A549 (cell line): ENCODE data around the gene NFIA.

ENCODE experiments used
- CHD4 ChIP-seq: fragments of 200-600 bp; sonication (generic); IDR thresholded peaks from 2 replicates; pipeline ENCODE4 v1.6.1; 2016; ENCODE audit warnings: antibody characterized with exemption, mild to moderate bottlenecking, borderline replicate concordance
- TF ChIP-seq, protein P1 (sequence below): fragments of >200 bp; sonication (Bioruptor Twin); formaldehyde crosslinking; IDR thresholded peaks from 3 replicates; pipeline ENCODE4 v1.5.1; 2016

DNA sequence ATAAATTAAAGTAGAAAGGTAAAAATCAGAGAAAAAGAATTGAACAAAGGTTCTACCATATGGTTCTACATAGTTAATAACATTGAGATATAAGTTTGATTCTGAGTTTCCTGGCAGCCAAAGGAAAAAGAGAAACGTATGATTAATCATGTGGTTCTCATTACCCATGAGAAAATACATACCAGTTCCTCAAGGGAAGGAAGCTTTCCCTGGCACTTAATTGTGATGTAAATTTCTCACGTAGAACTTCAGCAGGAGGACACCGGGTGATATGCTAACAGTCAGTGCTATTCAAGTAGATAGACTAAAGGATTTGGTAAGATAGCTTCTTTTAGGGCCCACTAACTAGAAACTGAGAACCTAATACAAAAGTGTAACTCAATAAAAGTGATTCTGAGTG is 218.5 kb downstream of the NFIA start:
- TF ChIP-seq, protein P1, sequence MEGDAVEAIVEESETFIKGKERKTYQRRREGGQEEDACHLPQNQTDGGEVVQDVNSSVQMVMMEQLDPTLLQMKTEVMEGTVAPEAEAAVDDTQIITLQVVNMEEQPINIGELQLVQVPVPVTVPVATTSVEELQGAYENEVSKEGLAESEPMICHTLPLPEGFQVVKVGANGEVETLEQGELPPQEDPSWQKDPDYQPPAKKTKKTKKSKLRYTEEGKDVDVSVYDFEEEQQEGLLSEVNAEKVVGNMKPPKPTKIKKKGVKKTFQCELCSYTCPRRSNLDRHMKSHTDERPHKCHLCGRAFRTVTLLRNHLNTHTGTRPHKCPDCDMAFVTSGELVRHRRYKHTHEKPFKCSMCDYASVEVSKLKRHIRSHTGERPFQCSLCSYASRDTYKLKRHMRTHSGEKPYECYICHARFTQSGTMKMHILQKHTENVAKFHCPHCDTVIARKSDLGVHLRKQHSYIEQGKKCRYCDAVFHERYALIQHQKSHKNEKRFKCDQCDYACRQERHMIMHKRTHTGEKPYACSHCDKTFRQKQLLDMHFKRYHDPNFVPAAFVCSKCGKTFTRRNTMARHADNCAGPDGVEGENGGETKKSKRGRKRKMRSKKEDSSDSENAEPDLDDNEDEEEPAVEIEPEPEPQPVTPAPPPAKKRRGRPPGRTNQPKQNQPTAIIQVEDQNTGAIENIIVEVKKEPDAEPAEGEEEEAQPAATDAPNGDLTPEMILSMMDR = no peak
- no peak for TF ChIP-seq CHD4
